Stomach (tissue), 19 donors: ENCODE data around the gene ARTN. TPM values are rescaled to one million over a fixed set of nuclear protein-coding genes. Genes with fewer than 3 reads are reported as not detected.

Experiments used
- DNase-seq, 2 donors: peaks; one replicate each; pipeline versions ENCODE4 v3.0.0 to v3.0.0-alpha.2; 2013 to 2019
- H3K27ac ChIP-seq, 5 donors: fragments of 200-600 bp in 4 of 5; sonication (generic) in 4 of 5; one replicate each; pipeline ENCODE4 v1.5.1; 2013 to 2019; ENCODE audit warnings: mild to moderate bottlenecking in 1 of 5, moderate library complexity in 1 of 5
- H3K27me3 ChIP-seq, 3 donors: fragments of 200-600 bp; sonication (generic); one replicate each; pipeline ENCODE4 v1.5.1; 2017 to 2019; ENCODE audit warnings: mixed run types in 1 of 3
- H3K36me3 ChIP-seq, 4 donors: fragments of 200-600 bp; sonication (generic); 1 replicate in 3 of 4; 2 replicates in 1 of 4; pipeline ENCODE4 v1.5.1; 2016 to 2019
- H3K4me1 ChIP-seq, 4 donors: fragments of 200-600 bp; sonication (generic); one replicate each; pipeline ENCODE4 v1.5.1; 2016 to 2019
- H3K4me3 ChIP-seq, 4 donors: fragments of 200-600 bp; sonication (generic) in 3 of 4; one replicate each; pipeline ENCODE4 v1.5.1; 2016 to 2019; ENCODE audit warnings: mild to moderate bottlenecking in 1 of 4
- H3K9me3 ChIP-seq, 4 donors: fragments of 200-600 bp; sonication (generic); one replicate each; pipeline ENCODE4 v1.5.1; 2016 to 2019
- CTCF ChIP-seq, 7 experiments: fragments of 450-650 bp in 4 of 7; fragments of 200-600 bp in 3 of 7; sonication (generic) in 3 of 7; IDR thresholded peaks; one replicate each; pipeline ENCODE4 v1.5.1; 2016 to 2019; ENCODE audit warnings: antibody characterized with exemption in 7 of 7, control low read depth in 2 of 7, mild to moderate bottlenecking in 1 of 7
- EP300 ChIP-seq: sonication (generic); formaldehyde crosslinking; IDR thresholded peaks from one replicate; pipeline ENCODE4 v1.6.1; 2017; ENCODE audit warnings: antibody characterized with exemption
- POLR2A ChIP-seq, 4 donors: fragments of 450-650 bp; IDR thresholded peaks; one replicate each; pipeline ENCODE4 v1.6.1; 2016; ENCODE audit warnings: antibody characterized with exemption in 4 of 4, control low read depth in 2 of 4, mild to moderate bottlenecking in 1 of 4, moderate library complexity in 1 of 4
- POLR2AphosphoS5 ChIP-seq, 3 donors: sonication (generic); formaldehyde crosslinking; IDR thresholded peaks; one replicate each; pipeline ENCODE4 v1.6.1; 2016; ENCODE audit warnings: antibody characterized with exemption in 3 of 3
- WGBS, 5 donors: extraction: QIAGEN DNeasy Blood & Tissue Kit in 3 of 5; methylation state at CpG; one replicate each; pipeline versions ENCODE4 v1.1.5 to v1.1.7; 2013 to 2018; 5-methylcytosine and 5-hydroxymethylcytosine counted together
- intact Hi-C: fragments of 100-400 bp; cut with DNase I; formaldehyde crosslinking; loops from one replicate; pipeline ENCODE4 v1.15.1; 2023; ENCODE audit warnings: low total_unique reads
- long read RNA-seq, 10 donors: transcript quantifications; one replicate each; lab custom pipeline, GENCODE V29; 2026
- polyA plus RNA-seq, 3 donors: library from polyadenylated mRNA; stranded (reverse); fragments of 200-250 nt; gene quantifications; one replicate each; pipeline ENCODE4 v1.2.3, GENCODE V29; 2013
- total RNA-seq, 5 donors: library from RNA; depleted of rRNA; stranded (reverse); fragments of >200 nt; gene quantifications; one replicate each; pipeline versions ENCODE4 v1.1.0 to v1.2.3, GENCODE V29; 2014 to 2016
- donor health status: healthy with polysubstance abuse.
- donor health status: Bipolar disorder and iron deficiency.
- donor health status: healthy.

Gene ARTN
- 1 to 10 TPM in 2 of 5 donors, not detected in 3; 1.2 to 4.0 TPM for total RNA-seq
- polyA plus RNA-seq, result 1 to 10 TPM in 1 of 3 donors, under 1 TPM in 1, not detected in 1; 0.44 to 4.8 TPM
- long read RNA-seq, donor 1, result 0 reads
- long read RNA-seq, donor 2, result 0 reads
- long read RNA-seq, donor 3, result 0 reads
- long read RNA-seq, donor 4, result 0 reads
- long read RNA-seq, donor 5, partial matches to known transcripts, result 0 of 1 reads
- long read RNA-seq, donor 5, other reads (novel, unspliced or antisense), result 0 of 1 reads
- long read RNA-seq, donor 6, result 0 reads
- long read RNA-seq, donor 7, partial matches to known transcripts, result 0 of 1 reads
- long read RNA-seq, donor 7, other reads (novel, unspliced or antisense), result 0 of 1 reads
- long read RNA-seq, donor 8, result 0 reads
- long read RNA-seq, donor 9, result 0 reads
- long read RNA-seq, donor 10, result 0 reads

GRCh38 chr1:43933386-43934100 is at the start of gene ARTN:
Gene ARTN (plus strand): TSS chr1:43933801. CDS start chr1:43935657, 1,856 bp downstream.
- DNase-seq, result peak; percentile 35 to 78
- Histone ChIP-seq H3K27me3 (peaks cover 0 to 26% (median 25%) of the 10 kb centered on the region in 3 donors), H3K4me1 (peaks cover 29 to 46% (median 40%) of the 10 kb centered on the region in 4 donors), H3K9me3 (no peaks in the 10 kb centered on the region), H3K36me3 (peaks cover 0 to 9% (median 4%) of the 10 kb centered on the region in 4 donors), H3K4me3 (peak within 1 kb of the TSS; percentile 33 to 52 (median 46)), H3K27ac (peak within 1 kb of the TSS in 3 of 5 donors; percentile 19 to 76 (median 47))
- intact Hi-C loops, result loop anchor here (5.0 kb wide), 1 partner anchor 171 kb away; no protein-coding TSS in a partner anchor
- no peak for TF ChIP-seq CTCF (IDR thresholded peaks at IDR 0.05)
- no peak for TF ChIP-seq POLR2AphosphoS5 (IDR thresholded peaks at IDR 0.05)
- TF ChIP-seq EP300, result no peak
- no peak for TF ChIP-seq POLR2A (IDR thresholded peaks at IDR 0.05)
- WGBS, 5 donors, result 2 to 8% (median 4%) methylated on average over 33 to 42 of the region's 42 CpGs

DNA sequence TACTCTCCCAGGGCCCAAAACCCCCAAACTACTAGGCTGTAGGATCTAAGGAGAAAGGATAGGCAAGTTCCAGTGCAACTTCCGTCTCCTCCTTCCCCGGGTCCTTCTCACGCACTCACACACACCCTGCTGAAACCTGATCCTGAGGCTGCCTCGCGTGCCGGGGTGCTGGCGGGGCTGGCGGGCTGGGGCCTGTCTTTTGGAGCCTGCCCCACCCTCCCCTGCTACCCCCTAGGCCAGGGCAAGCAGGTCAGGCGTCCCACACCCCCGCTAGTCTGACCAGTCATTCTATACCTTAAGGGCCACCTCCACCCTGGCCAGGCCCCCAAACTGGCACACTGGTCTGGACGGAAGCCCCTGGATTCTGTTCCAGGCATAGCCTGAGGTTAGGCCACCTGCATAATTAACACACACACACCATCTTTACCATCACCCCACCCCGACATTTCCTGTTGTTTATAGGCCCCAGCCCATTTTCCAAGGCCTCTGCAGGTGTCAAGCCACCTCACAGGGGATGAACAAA is 48.3 kb upstream of the ARTN start:
- DNase-seq, result peak in 1 of 2 donors; percentile 76
- Histone ChIP-seq H3K27me3 (no peaks in the 10 kb centered on the region), H3K4me1 (no peaks in the 10 kb centered on the region), H3K4me3 (no peak overlapping the region), H3K9me3 (no peaks in the 10 kb centered on the region), H3K27ac (no peak overlapping the region), H3K36me3 (peaks cover 0 to 7% (median under 1%) of the 10 kb centered on the region in 4 donors)
- intact Hi-C loops, result no loop called here
- WGBS, 5 donors, result 74 to 77% (median 75%) methylated on average over 12 of the region's 12 CpGs
- no peak for TF ChIP-seq EP300
- no peak for TF ChIP-seq POLR2AphosphoS5 (IDR thresholded peaks at IDR 0.05)
- no peak for TF ChIP-seq CTCF (IDR thresholded peaks at IDR 0.05)
- no peak for TF ChIP-seq POLR2A (IDR thresholded peaks at IDR 0.05)

- H3K27ac ChIP-seq, result no peak overlapping the region
- H3K9me3 ChIP-seq, result no peaks in the 10 kb centered on the region
- TF ChIP-seq POLR2AphosphoS5 (IDR thresholded peaks at IDR 0.05) (no peak), EP300 (no peak), CTCF (IDR thresholded peaks at IDR 0.05) (no peak), POLR2A (IDR thresholded peaks at IDR 0.05) (no peak)
- H3K36me3 ChIP-seq, result no peaks in the 10 kb centered on the region
- H3K27me3 ChIP-seq, result no peaks in the 10 kb centered on the region
- H3K4me3 ChIP-seq, result no peak overlapping the region
- no peak for DNase-seq
- H3K4me1 ChIP-seq, result peaks cover 0 to 3% (median 0%) of the 10 kb centered on the region in 4 donors
- intact Hi-C loops, result no loop called here
These were observed 45.9 kb upstream of the ARTN start for GRCh38 chr1:43887748-43888147.

DNA sequence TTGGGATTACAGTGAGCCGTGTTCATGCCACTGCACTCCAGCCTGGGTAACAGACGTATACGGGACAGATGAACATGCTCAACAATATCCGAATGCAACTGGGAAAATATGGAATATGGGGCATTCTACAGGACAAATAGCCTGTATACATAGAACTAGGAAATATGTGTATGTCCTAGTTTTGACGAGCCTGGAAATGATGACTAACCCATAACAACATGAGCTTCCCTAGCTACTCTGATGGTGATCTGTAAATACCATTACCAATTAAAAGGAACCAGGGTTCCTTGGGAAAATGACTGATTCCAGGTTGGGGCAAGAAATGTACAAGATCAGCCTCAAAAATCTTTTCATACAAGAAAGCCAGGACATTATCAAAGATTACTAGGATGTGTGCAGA is 42.8 kb upstream of the ARTN start:
- intact Hi-C loops, result no loop called here
- no peak overlapping the region for H3K27ac ChIP-seq
- no peak for DNase-seq
- H3K4me1 ChIP-seq, result peaks cover 0 to 18% (median 0%) of the 10 kb centered on the region in 4 donors
- H3K36me3 ChIP-seq, result peaks cover 3 to 16% (median 10%) of the 10 kb centered on the region in 4 donors
- TF ChIP-seq CTCF (IDR thresholded peaks at IDR 0.05) (no peak), POLR2AphosphoS5 (IDR thresholded peaks at IDR 0.05) (no peak), EP300 (no peak), POLR2A (IDR thresholded peaks at IDR 0.05) (no peak)
- H3K9me3 ChIP-seq, result no peaks in the 10 kb centered on the region
- H3K4me3 ChIP-seq, result no peak overlapping the region
- 89 to 94% (median 93%) methylated on average over 5 of the region's 5 CpGs for WGBS, 5 donors
- no peaks in the 10 kb centered on the region for H3K27me3 ChIP-seq
